Ishikawa (cell line): ENCODE measurements around the gene ZNF397.

ENCODE experiments used
- CEBPB ChIP-seq: IDR thresholded peaks from 2 replicates; pipeline ENCODE4 v1.6.1; 2012
- CREB1 ChIP-seq: IDR thresholded peaks from 2 replicates; pipeline ENCODE4 v1.6.1; 2012; ENCODE audit warnings: low read depth
- EGR1 ChIP-seq: IDR thresholded peaks from 2 replicates; pipeline ENCODE4 v1.6.1; 2012
- EP300 ChIP-seq: IDR thresholded peaks from 2 replicates; pipeline ENCODE4 v1.6.1; 2012; ENCODE audit warnings: borderline replicate concordance
- FOXM1 ChIP-seq: IDR thresholded peaks from 2 replicates; pipeline ENCODE4 v1.6.1; 2012; ENCODE audit warnings: low read depth, borderline replicate concordance
- NFIC ChIP-seq: IDR thresholded peaks from 2 replicates; pipeline ENCODE4 v1.6.1; 2012
- RAD21 ChIP-seq: IDR thresholded peaks from 2 replicates; pipeline ENCODE4 v1.6.1; 2012; ENCODE audit warnings: low read depth
- TAF1 ChIP-seq: IDR thresholded peaks from 2 replicates; pipeline ENCODE4 v1.6.1; 2012; ENCODE audit warnings: low read depth, mild to moderate bottlenecking
- TCF12 ChIP-seq: IDR thresholded peaks from 2 replicates; pipeline ENCODE4 v1.6.1; 2012; ENCODE audit warnings: low read depth
- TEAD4 ChIP-seq: IDR thresholded peaks from 2 replicates; pipeline ENCODE4 v1.6.1; 2012
- USF1 ChIP-seq: IDR thresholded peaks from 2 replicates; pipeline ENCODE4 v1.6.1; 2012
- YY1 ChIP-seq: IDR thresholded peaks from 2 replicates; pipeline ENCODE4 v1.6.1; 2012; ENCODE audit warnings: low read depth
- ZBTB7A ChIP-seq: IDR thresholded peaks from 2 replicates; pipeline ENCODE4 v1.6.1; 2012; ENCODE audit warnings: low read depth
- TF ChIP-seq, protein P1 (sequence below): IDR thresholded peaks from 2 replicates; pipeline ENCODE4 v1.6.1; 2012
- TF ChIP-seq, protein P2 (sequence below): IDR thresholded peaks from 2 replicates; pipeline ENCODE4 v1.6.1; 2012; ENCODE audit warnings: low read depth, mild to moderate bottlenecking

The ZNF397 gene

DNA sequence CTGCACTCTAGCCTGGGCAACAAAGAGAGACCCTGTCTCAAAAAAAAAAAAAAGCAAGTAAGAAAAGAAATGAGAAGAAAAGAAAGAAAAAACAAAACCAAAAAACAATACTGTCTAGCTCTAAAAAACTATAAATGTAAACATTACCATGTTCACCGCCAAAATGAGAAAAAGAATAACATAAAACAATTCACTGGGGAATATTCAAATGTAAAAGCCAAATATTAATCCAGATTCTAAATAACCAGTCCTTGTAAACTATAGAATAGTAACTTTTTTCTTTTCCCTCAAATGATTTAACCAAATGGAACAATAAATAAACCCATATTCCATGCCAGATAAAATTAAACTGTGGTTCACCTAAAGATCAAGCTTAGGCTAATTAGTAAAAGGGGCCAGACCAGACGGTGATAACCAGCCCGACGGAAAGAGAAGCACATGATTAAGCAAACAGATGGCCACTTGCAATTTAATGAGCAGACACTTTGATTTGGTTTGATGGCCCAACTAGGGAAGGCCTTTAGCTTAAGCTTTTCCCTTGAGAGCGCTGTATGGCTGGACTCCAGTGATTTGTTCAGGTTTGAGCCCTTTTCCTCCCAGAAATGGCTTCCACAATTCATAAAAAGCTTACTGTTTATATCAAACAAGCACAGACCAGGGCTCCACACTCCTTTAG is 39.4 kb upstream of the ZNF397 start:
- TF ChIP-seq CEBPB (no peak), NFIC (no peak), TAF1 (no peak), TEAD4 (no peak), ZBTB7A (no peak), USF1 (no peak), FOXM1 (no peak), CREB1 (no peak), RAD21 (no peak), TCF12 (no peak), YY1 (no peak), EP300 (no peak), EGR1 (no peak)
- TF ChIP-seq, protein P1, sequence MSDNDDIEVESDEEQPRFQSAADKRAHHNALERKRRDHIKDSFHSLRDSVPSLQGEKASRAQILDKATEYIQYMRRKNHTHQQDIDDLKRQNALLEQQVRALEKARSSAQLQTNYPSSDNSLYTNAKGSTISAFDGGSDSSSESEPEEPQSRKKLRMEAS = no peak
- TF ChIP-seq, protein P2, sequence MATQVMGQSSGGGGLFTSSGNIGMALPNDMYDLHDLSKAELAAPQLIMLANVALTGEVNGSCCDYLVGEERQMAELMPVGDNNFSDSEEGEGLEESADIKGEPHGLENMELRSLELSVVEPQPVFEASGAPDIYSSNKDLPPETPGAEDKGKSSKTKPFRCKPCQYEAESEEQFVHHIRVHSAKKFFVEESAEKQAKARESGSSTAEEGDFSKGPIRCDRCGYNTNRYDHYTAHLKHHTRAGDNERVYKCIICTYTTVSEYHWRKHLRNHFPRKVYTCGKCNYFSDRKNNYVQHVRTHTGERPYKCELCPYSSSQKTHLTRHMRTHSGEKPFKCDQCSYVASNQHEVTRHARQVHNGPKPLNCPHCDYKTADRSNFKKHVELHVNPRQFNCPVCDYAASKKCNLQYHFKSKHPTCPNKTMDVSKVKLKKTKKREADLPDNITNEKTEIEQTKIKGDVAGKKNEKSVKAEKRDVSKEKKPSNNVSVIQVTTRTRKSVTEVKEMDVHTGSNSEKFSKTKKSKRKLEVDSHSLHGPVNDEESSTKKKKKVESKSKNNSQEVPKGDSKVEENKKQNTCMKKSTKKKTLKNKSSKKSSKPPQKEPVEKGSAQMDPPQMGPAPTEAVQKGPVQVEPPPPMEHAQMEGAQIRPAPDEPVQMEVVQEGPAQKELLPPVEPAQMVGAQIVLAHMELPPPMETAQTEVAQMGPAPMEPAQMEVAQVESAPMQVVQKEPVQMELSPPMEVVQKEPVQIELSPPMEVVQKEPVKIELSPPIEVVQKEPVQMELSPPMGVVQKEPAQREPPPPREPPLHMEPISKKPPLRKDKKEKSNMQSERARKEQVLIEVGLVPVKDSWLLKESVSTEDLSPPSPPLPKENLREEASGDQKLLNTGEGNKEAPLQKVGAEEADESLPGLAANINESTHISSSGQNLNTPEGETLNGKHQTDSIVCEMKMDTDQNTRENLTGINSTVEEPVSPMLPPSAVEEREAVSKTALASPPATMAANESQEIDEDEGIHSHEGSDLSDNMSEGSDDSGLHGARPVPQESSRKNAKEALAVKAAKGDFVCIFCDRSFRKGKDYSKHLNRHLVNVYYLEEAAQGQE = no peak

DNA sequence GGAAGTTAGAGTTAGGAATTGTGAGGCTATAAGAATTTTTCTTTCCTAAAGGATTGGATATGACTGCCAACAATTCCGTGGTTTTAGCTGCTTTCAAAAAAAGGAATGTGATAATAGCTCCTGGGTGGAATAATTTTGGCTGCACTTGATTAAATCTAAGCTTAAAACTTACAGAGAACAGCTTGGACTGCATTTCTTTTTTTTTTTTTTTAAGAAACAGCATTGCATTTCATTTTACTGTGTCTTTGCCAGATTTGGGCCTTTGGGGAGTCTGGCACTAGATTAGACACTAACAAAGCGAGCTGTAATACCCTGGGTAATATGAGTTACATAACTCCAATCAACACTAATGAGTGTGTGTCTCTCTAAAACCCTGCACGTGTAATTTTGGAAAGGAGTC is 37.8 kb upstream of the ZNF397 start:
- no peak for TF ChIP-seq YY1
- TF ChIP-seq, protein P1 = no peak
- TF ChIP-seq, protein P2 = no peak
- TF ChIP-seq RAD21 = no peak
- no peak for TF ChIP-seq ZBTB7A
- TF ChIP-seq CEBPB = no peak
- TF ChIP-seq EGR1 = no peak
- TF ChIP-seq CREB1 = no peak
- no peak for TF ChIP-seq FOXM1

- TF ChIP-seq NFIC (no peak), USF1 (no peak), TCF12 (no peak)
Measured at GRCh38 chr18:35205199-35205712, 35.6 kb upstream of the ZNF397 start.

- TF ChIP-seq, protein P2 = no peak
- TF ChIP-seq RAD21 = no peak
Measured at GRCh38 chr18:35215026-35215425, 25.8 kb upstream of the ZNF397 start.

GRCh38 chr18:35220424-35220823 is 20.4 kb upstream of the ZNF397 start:
- TF ChIP-seq, protein P2 = no peak
- TF ChIP-seq EP300 (no peak), CREB1 (no peak), NFIC (no peak), CEBPB (no peak), RAD21 (no peak), TCF12 (no peak), TEAD4 (no peak), USF1 (no peak), TAF1 (no peak)
- TF ChIP-seq, protein P1 = no peak
